ENCODE measurements around the gene MTERF4. TPM values are rescaled to one million over a fixed set of nuclear protein-coding genes. Genes with fewer than 3 reads are reported as not detected.

MTERF4 gene
- total and polyA plus RNA-seq, 10 of the 15 experiments (the other 5 are each of a cell fraction or from before 2014, with no cell fraction given): 36.7 to 69.1 (median 45.5) TPM

GRCh38 chr2:241148891-241149674 is 47.0 kb upstream of the MTERF4 start, which contains the start of gene PASK (continued):
- TF ChIP-seq EED (IDR thresholded peaks at IDR 0.05; ENCODE audit: low read depth): no peak
- no peak for TF ChIP-seq TARDBP (IDR thresholded peaks at IDR 0.05; ENCODE audit: borderline replicate concordance)
- no peak for TF ChIP-seq SUZ12 (IDR thresholded peaks at IDR 0.05; ENCODE audit: unreplicated experiment)
- no peak for TF ChIP-seq MYC (IDR thresholded peaks at IDR 0.05; ENCODE audit: insufficient read depth, insufficient read length, insufficient replicate concordance, low read length, severe bottlenecking)
- no peak for TF ChIP-seq ATF7 (IDR thresholded peaks at IDR 0.05; ENCODE audit: low read depth)
- TF ChIP-seq, protein P1, sequence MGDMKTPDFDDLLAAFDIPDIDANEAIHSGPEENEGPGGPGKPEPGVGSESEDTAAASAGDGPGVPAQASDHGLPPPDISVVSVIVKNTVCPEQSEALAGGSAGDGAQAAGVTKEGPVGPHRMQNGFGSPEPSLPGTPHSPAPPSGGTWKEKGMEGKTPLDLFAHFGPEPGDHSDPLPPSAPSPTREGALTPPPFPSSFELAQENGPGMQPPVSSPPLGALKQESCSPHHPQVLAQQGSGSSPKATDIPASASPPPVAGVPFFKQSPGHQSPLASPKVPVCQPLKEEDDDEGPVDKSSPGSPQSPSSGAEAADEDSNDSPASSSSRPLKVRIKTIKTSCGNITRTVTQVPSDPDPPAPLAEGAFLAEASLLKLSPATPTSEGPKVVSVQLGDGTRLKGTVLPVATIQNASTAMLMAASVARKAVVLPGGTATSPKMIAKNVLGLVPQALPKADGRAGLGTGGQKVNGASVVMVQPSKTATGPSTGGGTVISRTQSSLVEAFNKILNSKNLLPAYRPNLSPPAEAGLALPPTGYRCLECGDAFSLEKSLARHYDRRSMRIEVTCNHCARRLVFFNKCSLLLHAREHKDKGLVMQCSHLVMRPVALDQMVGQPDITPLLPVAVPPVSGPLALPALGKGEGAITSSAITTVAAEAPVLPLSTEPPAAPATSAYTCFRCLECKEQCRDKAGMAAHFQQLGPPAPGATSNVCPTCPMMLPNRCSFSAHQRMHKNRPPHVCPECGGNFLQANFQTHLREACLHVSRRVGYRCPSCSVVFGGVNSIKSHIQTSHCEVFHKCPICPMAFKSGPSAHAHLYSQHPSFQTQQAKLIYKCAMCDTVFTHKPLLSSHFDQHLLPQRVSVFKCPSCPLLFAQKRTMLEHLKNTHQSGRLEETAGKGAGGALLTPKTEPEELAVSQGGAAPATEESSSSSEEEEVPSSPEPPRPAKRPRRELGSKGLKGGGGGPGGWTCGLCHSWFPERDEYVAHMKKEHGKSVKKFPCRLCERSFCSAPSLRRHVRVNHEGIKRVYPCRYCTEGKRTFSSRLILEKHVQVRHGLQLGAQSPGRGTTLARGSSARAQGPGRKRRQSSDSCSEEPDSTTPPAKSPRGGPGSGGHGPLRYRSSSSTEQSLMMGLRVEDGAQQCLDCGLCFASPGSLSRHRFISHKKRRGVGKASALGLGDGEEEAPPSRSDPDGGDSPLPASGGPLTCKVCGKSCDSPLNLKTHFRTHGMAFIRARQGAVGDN (IDR thresholded peaks at IDR 0.05): no peak
- peak; percentile 93 for TF ChIP-seq NFYB (IDR thresholded peaks at IDR 0.05; ENCODE audit: insufficient read depth, low read depth, low read length)
- no peak for TF ChIP-seq CUX1 (IDR thresholded peaks at IDR 0.05; ENCODE audit: insufficient replicate concordance, low read depth, low read length)
- TF ChIP-seq, protein P2, sequence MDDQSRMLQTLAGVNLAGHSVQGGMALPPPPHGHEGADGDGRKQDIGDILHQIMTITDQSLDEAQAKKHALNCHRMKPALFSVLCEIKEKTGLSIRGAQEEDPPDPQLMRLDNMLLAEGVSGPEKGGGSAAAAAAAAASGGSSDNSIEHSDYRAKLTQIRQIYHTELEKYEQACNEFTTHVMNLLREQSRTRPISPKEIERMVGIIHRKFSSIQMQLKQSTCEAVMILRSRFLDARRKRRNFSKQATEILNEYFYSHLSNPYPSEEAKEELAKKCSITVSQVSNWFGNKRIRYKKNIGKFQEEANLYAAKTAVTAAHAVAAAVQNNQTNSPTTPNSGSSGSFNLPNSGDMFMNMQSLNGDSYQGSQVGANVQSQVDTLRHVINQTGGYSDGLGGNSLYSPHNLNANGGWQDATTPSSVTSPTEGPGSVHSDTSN (IDR thresholded peaks at IDR 0.05; ENCODE audit: insufficient replicate concordance, low read depth, low read length): peak; percentile 95
- no peak for TF ChIP-seq PML (IDR thresholded peaks at IDR 0.05; ENCODE audit: low read length)
- TF ChIP-seq SMAD1 (IDR thresholded peaks at IDR 0.05; ENCODE audit: low read depth, partially characterized antibody): no peak
- TF ChIP-seq, protein P3, sequence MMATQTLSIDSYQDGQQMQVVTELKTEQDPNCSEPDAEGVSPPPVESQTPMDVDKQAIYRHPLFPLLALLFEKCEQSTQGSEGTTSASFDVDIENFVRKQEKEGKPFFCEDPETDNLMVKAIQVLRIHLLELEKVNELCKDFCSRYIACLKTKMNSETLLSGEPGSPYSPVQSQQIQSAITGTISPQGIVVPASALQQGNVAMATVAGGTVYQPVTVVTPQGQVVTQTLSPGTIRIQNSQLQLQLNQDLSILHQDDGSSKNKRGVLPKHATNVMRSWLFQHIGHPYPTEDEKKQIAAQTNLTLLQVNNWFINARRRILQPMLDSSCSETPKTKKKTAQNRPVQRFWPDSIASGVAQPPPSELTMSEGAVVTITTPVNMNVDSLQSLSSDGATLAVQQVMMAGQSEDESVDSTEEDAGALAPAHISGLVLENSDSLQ (IDR thresholded peaks at IDR 0.05): peak; percentile 98
- peak; percentile 64 for TF ChIP-seq DPF2 (IDR thresholded peaks at IDR 0.05)
